ENCODE results near the gene AGBL4.
"Not testable (repeated sequence)": the region's sequence is repeated elsewhere in the genome, so short reads cannot be mapped to it uniquely, and the experiment has no call there.

The AGBL4 gene

GRCh38 chr1:49424782-49425181 is 599.0 kb downstream of the AGBL4 start:
- DNase-seq = no peak

DNA sequence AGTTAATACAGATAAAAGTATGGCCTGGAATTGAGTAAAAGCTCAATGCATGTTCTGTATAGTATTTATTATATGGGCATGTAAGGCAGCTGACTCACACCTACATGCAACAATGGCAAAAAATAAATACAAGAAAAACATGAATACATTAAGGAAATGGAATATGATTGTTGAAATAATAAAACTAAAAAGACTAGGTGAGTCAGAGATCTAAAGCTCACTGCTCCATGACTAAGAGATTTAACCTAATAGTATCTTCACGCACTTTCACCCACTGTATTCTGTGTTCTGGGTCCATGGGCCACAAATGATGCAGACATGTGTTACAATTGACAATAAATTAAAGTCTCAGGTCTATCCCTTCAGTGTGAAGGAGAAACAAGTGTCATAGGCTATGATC is 607.0 kb downstream of the AGBL4 start:
- DNase-seq = no peak

GRCh38 chr1:49408346-49408745 is 615.4 kb downstream of the AGBL4 start:
- DNase-seq = no peak

DNA sequence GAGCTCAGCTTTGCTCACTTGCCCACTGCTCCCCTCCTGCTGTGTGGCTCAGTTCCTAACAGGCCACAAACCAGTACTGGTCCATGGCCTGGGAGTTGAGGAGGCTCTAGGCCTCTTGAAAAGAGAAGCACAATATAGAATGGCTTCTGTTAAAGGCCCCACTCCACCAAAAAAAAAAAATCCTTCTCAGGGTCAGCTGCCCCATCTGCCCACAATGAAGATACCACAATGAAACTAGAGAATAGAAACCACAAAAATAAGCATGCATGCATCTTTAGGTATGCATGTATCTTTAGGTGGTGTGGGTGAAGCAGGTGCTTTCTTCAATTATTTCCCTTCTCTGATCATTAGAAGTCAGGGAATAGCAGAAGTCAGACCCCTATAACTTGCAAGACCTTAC is 626.7 kb downstream of the AGBL4 start:
- DNase-seq = no peak

DNA sequence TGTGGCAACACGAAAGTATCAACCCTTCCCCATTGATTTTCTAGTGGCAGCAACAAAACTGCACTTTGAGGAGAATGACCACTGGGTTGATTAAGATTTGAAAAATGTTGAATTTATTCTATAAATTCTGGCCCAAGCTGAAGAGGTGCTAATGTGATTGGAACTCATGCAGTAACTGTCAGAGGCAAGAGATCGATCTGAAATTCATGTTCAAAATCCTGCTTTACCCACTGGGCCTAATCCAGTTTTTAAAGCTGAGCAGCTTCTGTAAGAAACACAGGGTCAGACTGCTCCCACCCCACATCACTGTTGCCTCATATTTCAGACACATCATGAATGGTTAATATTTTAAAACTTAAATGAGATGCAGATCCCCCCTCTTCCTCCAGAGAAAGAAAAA is 629.6 kb downstream of the AGBL4 start:
- no peak for DNase-seq

GRCh38 chr1:49389699-49390098 is 634.1 kb downstream of the AGBL4 start:
- no peak for DNase-seq

- DNase-seq = no peak
These were observed 659.1 kb downstream of the AGBL4 start for GRCh38 chr1:49364676-49365075.

DNA sequence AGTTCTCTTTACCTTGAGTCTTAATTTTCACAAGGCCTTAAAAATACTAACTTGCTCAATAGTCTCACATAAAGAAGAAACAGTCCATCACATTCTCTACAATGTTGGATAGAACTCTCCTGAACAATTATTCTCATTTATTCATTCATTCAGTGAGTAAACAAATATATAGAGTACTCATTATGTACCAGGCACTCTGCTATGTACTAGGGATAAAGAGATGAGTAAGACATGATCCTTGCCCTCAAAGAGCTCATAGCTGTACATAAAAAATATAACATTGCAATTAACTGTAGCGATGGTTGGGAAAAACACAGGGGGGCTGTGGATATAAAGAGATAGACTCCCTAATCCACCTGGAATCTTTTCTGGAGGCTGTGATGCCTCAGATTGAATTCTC is 660.1 kb downstream of the AGBL4 start:
- no peak for DNase-seq

DNA sequence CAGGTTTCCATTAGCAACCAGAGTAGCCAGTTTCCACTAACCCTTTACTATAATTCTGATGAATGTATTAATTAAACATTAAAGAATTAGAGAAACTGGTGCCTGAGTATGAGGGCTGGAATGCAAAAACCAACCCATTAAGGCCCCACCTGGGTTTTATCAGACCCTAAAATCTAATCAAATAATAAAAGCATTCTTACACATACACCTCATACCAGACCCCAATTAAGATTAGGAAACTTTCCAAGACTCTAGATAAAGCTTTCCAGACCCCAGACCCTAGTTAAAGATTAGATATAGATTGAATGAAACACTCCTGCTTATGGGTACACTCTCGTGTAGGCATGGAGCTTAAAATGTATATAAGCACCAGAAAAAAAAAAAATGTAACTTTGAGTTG is 665.7 kb downstream of the AGBL4 start:
- no peak for DNase-seq

GRCh38 chr1:49356594-49356993 is 667.2 kb downstream of the AGBL4 start:
- no peak for DNase-seq

- DNase-seq = no peak
These were observed 672.0 kb downstream of the AGBL4 start for GRCh38 chr1:49351768-49352167.

GRCh38 chr1:49346767-49347349 is 676.9 kb downstream of the AGBL4 start:
- DNase-seq = no peak

DNA sequence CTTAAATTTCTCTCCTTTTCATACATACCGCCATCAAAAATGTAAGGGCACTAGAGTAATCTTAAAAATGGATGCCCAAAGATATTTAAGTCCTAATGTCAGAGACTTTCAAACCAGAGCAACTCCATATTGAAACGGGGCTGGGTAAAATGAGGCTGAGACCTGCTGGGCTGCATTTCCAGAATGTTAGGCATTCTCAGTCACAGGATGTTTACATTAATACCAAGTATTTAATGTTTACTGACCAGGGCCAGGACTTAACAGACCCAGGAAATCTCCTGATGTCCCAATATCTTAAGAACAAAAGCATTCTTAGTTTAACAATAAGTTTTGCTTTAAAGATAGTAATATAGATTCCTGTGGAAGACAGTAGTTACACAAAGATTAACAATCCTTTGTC is 683.2 kb downstream of the AGBL4 start:
- DNase-seq = no peak

DNA sequence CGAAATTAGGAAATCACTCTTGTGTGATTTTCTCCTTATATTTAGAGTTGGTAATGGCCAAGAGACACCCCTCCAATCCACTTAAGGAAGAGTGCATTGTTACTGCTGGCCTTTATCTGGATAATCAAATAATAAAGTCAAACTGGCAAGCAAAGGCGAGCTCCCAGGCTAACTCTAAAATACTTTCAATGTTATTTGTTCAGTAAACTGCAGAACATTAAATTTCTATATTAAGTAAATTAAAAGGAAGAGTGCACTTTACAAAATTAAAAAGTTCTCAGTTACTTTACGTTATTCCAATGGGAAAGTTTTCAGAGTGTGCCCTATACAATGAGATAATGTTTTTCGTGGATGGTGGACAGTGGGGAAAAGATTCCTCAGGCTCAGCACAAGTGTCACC is 684.7 kb downstream of the AGBL4 start:
- no peak for DNase-seq

DNA sequence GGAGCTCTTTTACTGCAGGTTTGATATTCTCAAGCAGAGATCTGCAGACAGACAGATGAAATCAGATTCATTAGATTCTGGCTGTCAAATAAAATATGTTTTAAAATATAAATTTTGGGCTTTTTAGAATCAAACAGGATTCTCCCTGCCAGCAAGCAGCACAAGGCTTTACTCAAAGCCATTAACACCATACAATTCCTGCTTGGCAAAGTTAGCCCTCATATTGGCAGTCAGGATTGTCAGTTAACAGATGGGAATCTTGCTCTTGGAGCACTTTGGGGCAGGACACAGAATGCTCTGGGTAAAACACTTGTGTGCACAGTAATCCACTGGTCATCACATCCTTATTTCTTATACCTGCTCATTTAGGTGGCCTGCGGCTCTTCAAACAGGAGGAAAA is 686.5 kb downstream of the AGBL4 start:
- DNase-seq = no peak

- no peak for DNase-seq
These were observed 689.8 kb downstream of the AGBL4 start for GRCh38 chr1:49333906-49334305.

- no peak for DNase-seq
These were observed 692.5 kb downstream of the AGBL4 start for GRCh38 chr1:49331066-49331852.

GRCh38 chr1:49323925-49324540 is 699.7 kb downstream of the AGBL4 start:
- DNase-seq = no peak

DNA sequence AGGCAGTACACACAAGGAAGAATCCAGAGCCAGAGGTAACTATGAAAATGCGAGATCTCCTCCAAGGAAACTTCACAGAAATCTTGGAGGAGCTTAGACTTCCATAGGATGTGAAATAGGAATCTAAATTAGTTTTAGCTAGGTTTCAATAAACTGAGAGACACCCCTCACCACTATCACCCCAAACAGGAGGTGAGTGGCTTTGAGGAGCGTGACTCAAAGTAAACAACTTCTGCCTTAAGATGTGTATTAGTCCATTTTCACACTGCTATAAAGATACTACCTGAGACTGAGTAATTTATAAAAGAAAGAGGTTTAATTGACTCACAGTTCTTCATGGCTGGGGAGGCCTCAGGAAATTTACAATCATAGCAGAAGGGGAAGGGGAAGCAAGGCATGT is 703.3 kb downstream of the AGBL4 start:
- not testable (repeated sequence) for DNase-seq

DNA sequence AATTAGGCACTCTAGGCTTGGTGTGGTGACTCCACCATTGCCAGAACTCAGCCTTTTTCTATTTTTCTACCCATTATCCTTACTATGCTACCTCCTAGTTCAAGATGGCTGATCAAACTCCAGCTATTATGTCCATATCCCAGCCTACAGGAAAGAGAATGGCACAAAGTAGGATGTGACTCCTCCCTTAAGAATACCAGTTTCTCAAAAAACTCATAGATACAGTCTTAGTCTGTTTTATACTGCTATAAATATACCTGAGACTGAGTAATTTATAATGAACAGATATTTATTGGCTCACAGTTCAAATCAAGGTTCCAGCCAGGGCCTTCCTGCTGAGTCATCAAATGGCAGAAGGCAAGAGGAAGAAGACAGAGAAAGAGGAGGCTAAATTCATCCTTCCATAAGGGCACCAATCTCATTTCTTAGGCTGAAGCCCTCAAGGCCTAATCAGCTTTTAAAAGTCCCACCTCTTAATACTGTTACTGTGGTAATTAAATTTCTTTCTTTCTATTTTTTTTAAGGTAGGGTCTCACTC is 704.3 kb downstream of the AGBL4 start:
- DNase-seq = no peak

GRCh38 chr1:49318218-49318617 is 705.5 kb downstream of the AGBL4 start:
- DNase-seq = no peak

- DNase-seq = no peak
These were observed 716.3 kb downstream of the AGBL4 start for GRCh38 chr1:49307457-49307856.

- no peak for DNase-seq
These were observed 717.2 kb downstream of the AGBL4 start for GRCh38 chr1:49306507-49307070.

DNA sequence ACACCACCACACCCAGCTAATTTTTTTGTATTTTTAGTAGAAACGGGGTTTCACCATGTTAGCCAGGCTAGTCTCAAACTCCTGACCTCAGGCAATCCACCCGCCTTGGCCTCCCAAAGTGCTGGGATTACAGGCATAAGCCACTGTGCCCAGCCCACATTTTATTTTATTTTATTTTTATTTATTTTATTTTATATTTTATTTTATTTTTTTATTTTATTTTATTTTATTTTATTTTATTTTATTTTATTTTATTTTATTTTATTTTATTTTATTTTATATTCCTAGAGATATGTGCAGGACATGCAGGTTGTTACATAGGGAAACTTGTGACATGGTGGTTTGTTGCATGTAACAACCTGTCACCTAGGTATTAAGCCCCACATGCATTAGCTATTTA is 721.4 kb downstream of the AGBL4 start:
- not testable (repeated sequence) for DNase-seq

All from stimulated activated CD4-positive, alpha-beta T cell treated with anti-CD3 and anti-CD28 coated beads, Interleukin-1b, Interleukin-23, amount 100 ng/mL, for 48 hours (primary cell).